GM21447 (cell line): ENCODE results near the gene OGFOD3.
"Not testable (repeated sequence)": the region's sequence is repeated elsewhere in the genome, so short reads cannot be mapped to it uniquely, and the experiment has no call there.

ENCODE experiments used
- ATAC-seq: cut with Tn5 transposase; IDR thresholded peaks from one replicate; pipeline ENCODE4 v1.9.1; 2021; ENCODE audit not compliant: unreplicated experiment

Gene OGFOD3

GRCh38 chr17:82418001-82418986 lies at the start of gene OGFOD3, which contains the start of gene HEXD:
Gene OGFOD3 (minus strand): TSS chr17:82418586. CDS start chr17:82418485, 101 bp downstream.
Gene HEXD (plus strand): TSS chr17:82418347. CDS start chr17:82419800, 1,453 bp downstream.
- peak; percentile 72 for ATAC-seq

DNA sequence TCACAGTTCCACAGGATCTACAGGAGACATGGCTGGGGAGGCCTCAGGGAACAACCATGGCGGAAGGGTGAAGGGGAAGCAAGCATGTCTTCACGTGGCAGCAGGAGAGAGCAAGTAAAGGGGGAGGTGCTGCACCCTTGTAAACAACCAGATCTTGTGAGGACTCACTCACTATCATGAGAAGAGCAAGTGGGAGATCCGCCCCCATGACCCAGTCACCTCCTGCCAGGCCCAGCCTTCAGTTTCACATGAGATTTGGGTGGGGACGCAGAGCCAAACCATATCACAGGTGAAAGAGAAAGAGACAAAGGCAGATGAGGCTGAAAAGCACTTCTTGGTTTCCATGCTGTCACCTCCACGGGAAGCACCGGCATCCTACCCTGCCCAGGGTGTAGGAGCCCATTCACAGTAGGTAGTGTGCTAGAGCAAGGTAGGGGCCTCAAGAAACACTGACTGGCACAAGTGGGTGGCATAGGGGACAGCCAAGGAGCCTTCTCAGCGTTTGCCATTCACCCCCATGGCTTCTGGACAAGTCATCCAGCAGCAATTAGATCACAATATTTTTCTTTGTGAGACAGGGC lies 46.7 kb upstream of the OGFOD3 start:
- ATAC-seq: no peak

GRCh38 chr17:82464567-82464929 lies 46.2 kb upstream of the OGFOD3 start:
- no peak for ATAC-seq

- ATAC-seq: no peak
These were observed 45.7 kb upstream of the OGFOD3 start for GRCh38 chr17:82463925-82464566.

DNA sequence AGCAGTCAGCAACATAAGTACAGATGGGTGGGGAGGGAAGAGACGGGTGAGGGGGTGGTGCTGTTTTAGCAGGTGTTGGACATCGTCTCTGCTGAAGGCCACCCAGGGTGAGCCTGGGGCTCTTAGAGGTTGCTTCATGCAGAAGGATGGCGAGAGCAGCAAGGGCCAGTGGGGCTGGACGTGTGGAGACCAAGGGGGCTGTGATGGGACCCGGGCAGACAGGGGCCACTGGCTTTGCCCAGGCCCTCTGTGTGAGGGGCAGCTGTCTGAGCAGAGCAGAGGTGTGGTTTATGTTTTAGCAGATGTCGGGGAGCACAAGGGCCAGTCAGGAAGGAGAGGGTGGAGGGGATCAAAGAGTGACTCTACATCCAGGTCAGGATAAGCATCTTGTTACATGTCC lies 45.0 kb upstream of the OGFOD3 start:
- ATAC-seq: no peak

- ATAC-seq: no peak
These were observed 43.6 kb upstream of the OGFOD3 start for GRCh38 chr17:82461827-82462524.

DNA sequence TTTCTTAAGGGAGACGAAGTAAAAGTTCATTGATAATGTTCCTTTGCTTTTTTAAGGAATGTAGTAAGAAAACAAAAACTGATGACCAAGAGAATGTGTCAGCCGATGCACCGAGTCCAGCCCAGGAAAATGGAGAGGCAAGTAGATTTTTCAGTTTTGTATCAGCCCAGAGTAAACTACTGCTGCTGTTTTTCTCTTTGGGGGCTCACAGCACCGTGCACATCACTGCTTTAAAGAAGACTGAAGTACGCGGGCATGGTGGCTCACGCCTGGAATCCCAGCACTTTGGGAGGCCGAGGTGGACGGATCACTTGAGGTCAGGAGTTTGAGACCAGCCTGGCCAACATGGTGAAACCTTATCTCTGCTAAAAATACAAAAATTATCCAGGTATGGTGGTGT lies 41.5 kb upstream of the OGFOD3 start:
- ATAC-seq: not testable (repeated sequence)

GRCh38 chr17:82458885-82459424 lies 40.6 kb upstream of the OGFOD3 start:
- ATAC-seq: no peak

DNA sequence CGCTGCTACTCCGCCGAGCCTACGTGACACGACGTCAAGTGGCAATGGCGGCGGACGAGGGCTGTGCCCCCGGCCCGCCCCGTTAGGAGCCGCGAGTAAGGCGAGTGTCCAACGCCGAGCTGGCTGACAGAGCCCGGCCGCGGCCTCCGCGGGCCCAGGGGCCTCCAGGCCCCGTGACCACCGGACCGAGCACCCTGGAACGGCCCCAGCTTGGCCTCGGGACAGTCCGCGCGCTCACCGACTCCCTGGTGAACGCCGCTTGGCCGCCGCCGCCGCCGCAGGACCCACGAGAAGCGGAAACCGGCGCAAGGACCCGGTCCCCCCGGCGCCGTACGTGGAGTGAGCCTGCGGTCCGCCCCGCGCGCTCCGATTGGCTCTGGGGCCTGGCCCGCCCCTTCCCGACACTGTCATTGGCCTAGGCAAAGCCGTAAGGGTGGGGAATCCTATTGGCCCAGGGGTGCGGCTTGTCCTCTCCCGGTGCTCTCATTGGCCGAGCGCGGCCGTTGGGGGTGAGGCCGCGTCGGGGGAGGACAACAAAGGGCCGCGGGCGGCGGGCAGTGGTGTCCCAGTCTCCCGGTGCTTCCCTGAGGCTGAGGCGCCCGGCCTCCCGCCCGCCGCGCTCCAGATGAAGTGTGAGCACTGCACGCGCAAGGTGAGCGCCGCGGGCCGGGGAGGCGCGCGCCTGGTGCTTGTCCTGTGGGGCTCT lies 39.9 kb upstream of the OGFOD3 start, which contains the start of gene NARF:
Gene NARF (plus strand): TSS at position 563 of the 706 bp plus-strand sequence. CDS start 63 bp downstream, at position 626.
- ATAC-seq: peak; percentile 95

GRCh38 chr17:82457929-82458178 lies 39.5 kb upstream of the OGFOD3 start:
- peak; percentile 53 for ATAC-seq

GRCh38 chr17:82457073-82457928 lies 38.9 kb upstream of the OGFOD3 start:
- ATAC-seq: no peak

- not testable (repeated sequence) for ATAC-seq
These were observed 35.3 kb upstream of the OGFOD3 start for GRCh38 chr17:82453706-82454105.

DNA sequence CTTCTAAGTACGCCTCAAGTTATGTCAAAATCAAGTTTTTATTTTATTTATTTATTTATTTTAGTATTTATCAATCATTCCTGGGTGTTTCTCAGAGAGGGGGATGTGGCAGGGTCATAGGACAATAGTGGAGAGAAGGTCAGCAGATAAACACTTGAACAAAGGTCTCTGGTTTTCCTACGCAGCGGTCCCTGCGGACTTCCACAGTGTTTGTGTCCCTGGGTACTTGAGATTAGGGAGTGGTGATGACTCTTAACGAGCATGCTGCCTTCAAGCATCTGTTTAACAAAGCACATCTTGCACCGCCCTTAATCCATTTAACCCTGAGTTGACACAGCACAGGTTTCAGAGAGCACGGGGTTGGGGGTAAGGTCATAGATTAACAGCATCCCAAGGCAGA lies 34.8 kb upstream of the OGFOD3 start:
- not testable (repeated sequence) for ATAC-seq

DNA sequence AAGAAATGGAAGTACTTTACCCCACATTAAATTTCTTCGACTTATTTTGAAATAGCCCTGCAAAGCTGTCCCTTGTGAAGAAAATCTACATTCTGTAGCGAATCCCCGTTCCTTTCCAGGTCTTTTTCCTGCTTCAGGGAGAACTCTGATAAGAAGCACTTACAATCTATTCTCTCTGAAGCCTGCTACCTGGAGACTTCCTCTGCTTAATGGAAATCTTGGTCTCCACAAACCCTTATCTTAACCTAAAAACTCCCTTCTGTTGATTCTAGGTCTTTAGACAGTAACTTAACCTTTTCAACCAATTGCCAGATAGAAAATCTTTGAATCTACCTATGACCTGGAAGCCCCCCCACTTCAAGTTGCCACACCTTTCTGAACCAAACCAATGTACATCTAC lies 33.8 kb upstream of the OGFOD3 start:
- no peak for ATAC-seq

DNA sequence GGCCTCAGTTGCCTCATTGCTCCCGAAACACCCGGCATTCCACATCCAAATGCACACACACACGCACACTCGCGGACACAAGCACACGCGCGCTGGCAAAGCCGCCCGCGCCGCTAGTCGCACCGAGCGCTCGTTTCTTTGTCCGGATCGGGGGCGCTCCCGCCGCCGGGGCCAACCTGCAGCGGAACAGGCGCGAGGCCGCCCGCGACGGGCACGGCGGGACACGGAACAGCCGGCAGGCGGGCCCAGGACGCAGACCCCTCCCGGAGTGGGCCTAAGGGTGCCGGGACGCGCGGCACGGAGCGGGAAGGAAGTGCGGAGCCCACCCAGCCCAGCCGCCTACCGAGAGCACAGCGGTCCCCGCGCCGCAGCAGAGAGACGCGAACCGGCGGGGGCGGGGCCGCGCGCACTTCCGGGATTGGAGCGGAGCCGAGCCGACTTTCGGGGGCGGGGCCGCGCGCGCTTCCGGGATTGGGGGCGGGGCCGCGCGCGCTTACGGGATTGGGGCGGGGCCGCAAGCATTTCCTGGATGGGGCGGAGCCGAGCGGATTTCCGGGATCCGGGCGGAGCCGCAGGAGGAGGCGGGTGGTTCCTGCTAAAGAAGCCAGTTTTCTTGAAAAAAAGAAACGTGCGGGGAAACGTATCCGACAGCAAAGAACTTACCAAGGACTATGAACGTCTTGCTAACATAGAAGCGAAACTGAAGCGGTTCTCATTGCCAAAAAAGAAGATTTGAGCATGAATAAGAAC lies 32.1 kb upstream of the OGFOD3 start, which contains the start of gene CYBC1:
Gene CYBC1 (minus strand): TSS at position 396 of the 750 bp plus-strand sequence. CDS start 1,498 bp downstream, outside the sequence.
- ATAC-seq: no peak

DNA sequence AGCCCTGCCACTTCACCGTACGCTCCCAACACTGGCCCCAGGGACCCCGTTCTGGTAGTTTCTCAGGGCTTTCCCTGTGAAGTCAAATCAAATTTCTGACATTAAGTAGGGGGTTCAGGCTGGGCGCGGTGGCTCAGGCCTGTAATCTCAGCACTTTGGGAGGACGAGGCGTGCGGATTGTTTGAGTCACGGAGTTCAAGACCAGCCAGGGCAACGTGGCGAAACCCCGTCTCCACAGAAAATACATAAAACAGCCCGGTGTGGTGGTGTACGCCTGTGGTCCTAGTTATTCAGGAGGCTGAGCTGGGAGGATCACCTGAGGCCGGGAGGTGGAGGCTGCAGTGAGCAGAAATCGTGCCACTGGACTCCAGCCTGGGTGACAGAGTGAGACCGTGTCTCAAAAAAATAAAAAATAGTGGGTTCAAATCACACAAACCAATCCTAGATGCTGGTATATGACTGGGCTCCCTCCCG lies 31.5 kb upstream of the OGFOD3 start:
- peak; percentile 3 for ATAC-seq

DNA sequence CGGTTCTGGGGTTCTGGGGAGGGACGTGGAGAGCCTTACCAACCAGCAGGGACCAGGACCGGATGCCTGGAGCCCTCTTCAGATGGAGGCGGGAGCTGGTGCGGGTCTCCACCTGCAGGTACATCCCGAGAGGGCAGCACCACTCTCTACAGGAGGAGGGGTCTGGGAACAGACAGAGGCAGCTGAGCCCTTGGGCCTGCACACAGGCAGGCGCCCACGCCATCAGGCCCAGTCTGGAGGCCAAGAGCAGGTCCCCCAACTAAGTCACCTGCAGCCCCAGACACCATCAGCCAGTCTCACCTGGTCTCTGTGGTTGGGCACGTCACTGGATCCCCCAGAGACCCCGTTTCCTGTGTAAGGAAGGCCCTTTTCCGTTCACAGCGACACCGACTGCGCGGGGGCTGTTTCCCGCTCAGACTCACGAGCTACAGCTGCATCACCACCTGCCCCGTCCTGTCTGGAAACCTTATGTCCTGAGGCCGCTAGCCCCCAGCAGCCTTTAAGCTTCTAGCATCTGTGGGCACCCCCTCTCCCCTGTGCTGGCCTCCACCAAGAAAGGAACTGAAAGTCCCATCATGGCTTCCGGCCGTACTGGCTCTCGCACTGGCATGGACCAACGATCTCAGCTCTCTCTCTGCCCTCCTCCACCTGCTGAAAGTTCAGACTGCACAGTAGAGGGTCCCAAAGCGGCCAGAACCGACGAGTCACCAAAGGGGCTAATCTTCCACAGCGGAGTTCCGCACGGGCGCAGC lies 30.9 kb upstream of the OGFOD3 start:
- peak; percentile 65 for ATAC-seq

GRCh38 chr17:82447876-82448275 lies 29.5 kb upstream of the OGFOD3 start:
- ATAC-seq: no peak
